Hepatocyte (in vitro differentiated cells): ENCODE results near the gene IP6K1.

ENCODE experiments used
- CTCF ChIP-seq: fragments of 200-600 bp; sonication (generic); IDR thresholded peaks from 2 replicates; pipeline ENCODE4 v1.5.1; 2016; ENCODE audit warnings: antibody characterized with exemption, mild to moderate bottlenecking; ENCODE audit not compliant: poor library complexity
- EZH2phosphoT487 ChIP-seq: fragments of 200-600 bp; sonication (generic); IDR thresholded peaks from one replicate; pipeline ENCODE4 v1.6.1; 2018; ENCODE audit warnings: antibody characterized with exemption, mild to moderate bottlenecking, low read depth, moderate library complexity; ENCODE audit not compliant: unreplicated experiment, severe bottlenecking

GRCh38 chr3:49813497-49814174 is 27.3 kb upstream of the IP6K1 start, which contains the start of gene UBA7:
- TF ChIP-seq CTCF (no peak), EZH2phosphoT487 (no peak)
